Neural cell (in vitro differentiated cells): ENCODE results near the gene IFT122. TPM values are rescaled to one million over a fixed set of nuclear protein-coding genes. Genes with fewer than 3 reads are reported as not detected.

Experiments
- H2AFZ ChIP-seq: fragments of 200-600, 300-800 bp; sonication (generic), shearing (Covaris generic); 2 replicates; pipeline ENCODE4 v1.6.0; 2014; ENCODE audit warnings: low read depth, mild to moderate bottlenecking, antibody characterized with exemption, low read length, moderate library complexity
- H3F3A ChIP-seq: fragments of 200-600 bp; shearing (Covaris generic); 2 replicates; pipeline ENCODE4 v1.6.1; 2016; ENCODE audit warnings: mild to moderate bottlenecking, moderate library complexity, mixed read lengths, antibody characterized with exemption, low read length; ENCODE audit not compliant: insufficient read depth, poor library complexity, severe bottlenecking
- H3K27ac ChIP-seq: fragments of 200-600, 300-800 bp; sonication (generic), shearing (Covaris generic); 2 replicates; pipeline ENCODE4 v1.5.1; 2014; ENCODE audit warnings: mild to moderate bottlenecking, low read length, moderate library complexity
- H3K27me3 ChIP-seq: fragments of 300-800, 200-600 bp; sonication (generic), shearing (Covaris generic); 2 replicates; pipeline ENCODE4 v1.6.0; 2014; ENCODE audit warnings: mild to moderate bottlenecking, low read depth, low read length, moderate library complexity; ENCODE audit not compliant: insufficient read depth
- H3K36me3 ChIP-seq: fragments of 300-800, 200-600 bp; sonication (generic), shearing (Covaris generic); 2 replicates; pipeline ENCODE4 v1.5.1; 2014; ENCODE audit warnings: mild to moderate bottlenecking, antibody characterized with exemption, low read length, moderate library complexity; ENCODE audit not compliant: insufficient read depth
- H3K4me2 ChIP-seq: fragments of 300-800, 200-600 bp; sonication (generic), shearing (Covaris generic); 2 replicates; pipeline ENCODE4 v1.6.0; 2014; ENCODE audit warnings: mild to moderate bottlenecking, low read length
- H3K4me3 ChIP-seq: fragments of 300-800, 200-600 bp; sonication (generic), shearing (Covaris generic); 2 replicates; pipeline ENCODE4 v1.5.1; 2014; ENCODE audit warnings: mild to moderate bottlenecking, low read length, moderate library complexity
- H3K79me2 ChIP-seq: fragments of 200-600 bp; shearing (Covaris generic); replicated peaks from 2 replicates; pipeline ENCODE4 v1.6.0; 2014; ENCODE audit warnings: mild to moderate bottlenecking, low read length, moderate library complexity; ENCODE audit not compliant: insufficient read depth
- H3K9ac ChIP-seq: fragments of 300-800, 200-600 bp; sonication (generic), shearing (Covaris generic); 2 replicates; pipeline ENCODE4 v1.6.1; 2016; ENCODE audit warnings: mild to moderate bottlenecking, low read length, mixed read lengths
- H3K9me2 ChIP-seq: fragments of 200-600 bp; shearing (Covaris generic); 2 replicates; pipeline ENCODE4 v1.6.1; 2016; ENCODE audit warnings: mild to moderate bottlenecking, low read length, mixed read lengths; ENCODE audit not compliant: insufficient read depth
- H3K9me3 ChIP-seq: fragments of 200-600, 300-800 bp; sonication (generic), shearing (Covaris generic); 2 replicates; pipeline ENCODE4 v1.6.1; 2016; ENCODE audit warnings: mild to moderate bottlenecking, mixed run types, low read length, moderate library complexity, mixed read lengths
- H4K20me1 ChIP-seq: fragments of 200-600 bp; shearing (Covaris generic); 2 replicates; pipeline ENCODE4 v1.6.1; 2016; ENCODE audit warnings: mild to moderate bottlenecking, mixed run types; ENCODE audit not compliant: insufficient read depth
- EP300 ChIP-seq: fragments of 450-650 bp; conservative IDR thresholded peaks from 2 replicates; pipeline ENCODE4 v1.6.1; 2014; ENCODE audit warnings: antibody characterized with exemption, mild to moderate bottlenecking, moderate library complexity; ENCODE audit not compliant: poor library complexity, severe bottlenecking
- EZH2 ChIP-seq: fragments of 200-600, 300-800 bp; shearing (Covaris generic), sonication (generic); IDR thresholded peaks from 2 replicates; pipeline ENCODE4 v1.6.1; 2014; ENCODE audit warnings: antibody characterized with exemption, low read length, borderline replicate concordance, mild to moderate bottlenecking; ENCODE audit not compliant: insufficient read depth, poor library complexity, severe bottlenecking
- MXI1 ChIP-seq: fragments of 450-650 bp; conservative IDR thresholded peaks from 2 replicates; pipeline ENCODE4 v1.6.1; 2014; ENCODE audit warnings: antibody characterized with exemption, mild to moderate bottlenecking; ENCODE audit not compliant: poor library complexity, severe bottlenecking
- POLR2AphosphoS5 ChIP-seq: IDR thresholded peaks from 2 replicates; pipeline ENCODE4 v1.6.1; 2012
- RAD21 ChIP-seq: fragments of 450-650 bp; conservative IDR thresholded peaks from 2 replicates; pipeline ENCODE4 v1.6.1; 2014; ENCODE audit warnings: antibody characterized with exemption, mild to moderate bottlenecking, moderate library complexity
- SMC3 ChIP-seq: fragments of 450-650 bp; conservative IDR thresholded peaks from 2 replicates; pipeline ENCODE4 v1.6.1; 2014; ENCODE audit warnings: antibody characterized with exemption, mild to moderate bottlenecking, moderate library complexity; ENCODE audit not compliant: poor library complexity
- TAF1 ChIP-seq: IDR thresholded peaks from 2 replicates; pipeline ENCODE4 v1.6.1; 2012; ENCODE audit warnings: low read depth
- polyA plus RNA-seq: library from polyadenylated mRNA; depleted of rRNA; stranded (reverse); fragments of >200 nt; gene quantifications from 2 replicates; pipeline ENCODE4 v1.2.3, GENCODE V29; 2014
- TF ChIP-seq, protein P1 (sequence below): fragments of 450-650 bp; IDR thresholded peaks from 2 replicates; pipeline ENCODE4 v1.5.1; 2014; ENCODE audit warnings: antibody characterized with exemption, mild to moderate bottlenecking, moderate library complexity; ENCODE audit not compliant: poor library complexity, severe bottlenecking
- TF ChIP-seq, protein P2 (sequence below): IDR thresholded peaks from 2 replicates; pipeline ENCODE4 v1.6.1; 2012; ENCODE audit warnings: borderline replicate concordance

Gene IFT122
- polyA plus RNA-seq, 1 donor from 2014 or later: 28.3 TPM

DNA sequence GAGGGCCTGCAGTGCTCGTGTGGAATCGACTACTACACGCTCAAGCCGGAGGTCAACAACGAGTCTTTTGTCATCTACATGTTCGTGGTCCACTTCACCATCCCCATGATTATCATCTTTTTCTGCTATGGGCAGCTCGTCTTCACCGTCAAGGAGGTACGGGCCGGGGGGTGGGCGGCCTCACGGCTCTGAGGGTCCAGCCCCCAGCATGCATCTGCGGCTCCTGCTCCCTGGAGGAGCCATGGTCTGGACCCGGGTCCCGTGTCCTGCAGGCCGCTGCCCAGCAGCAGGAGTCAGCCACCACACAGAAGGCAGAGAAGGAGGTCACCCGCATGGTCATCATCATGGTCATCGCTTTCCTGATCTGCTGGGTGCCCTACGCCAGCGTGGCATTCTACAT, 92.2 kb downstream of the IFT122 start:
- Histone ChIP-seq H4K20me1 (no peaks in the 10 kb centered on the region), H3K4me3 (no peak overlapping the region), H3K79me2 (no peaks in the 10 kb centered on the region), H3K36me3 (no peaks in the 10 kb centered on the region), H3F3A (no peaks in the 10 kb centered on the region), H2AFZ (no peak overlapping the region), H3K9ac (no peak overlapping the region), H3K27me3 (no peaks in the 10 kb centered on the region), H3K4me2 (no peak overlapping the region), H3K27ac (no peak overlapping the region), H3K9me3 (no peaks in the 10 kb centered on the region), H3K9me2 (no peaks in the 10 kb centered on the region)
- TF ChIP-seq EZH2 (no peak), RAD21 (no peak)

GRCh38 chr3:129533406-129533805, 93.4 kb downstream of the IFT122 start:
- Histone ChIP-seq H3K9me2 (no peaks in the 10 kb centered on the region), H3K9ac (no peak overlapping the region), H3K27ac (no peak overlapping the region)

More at GRCh38 chr3:129533406-129533805, 93.4 kb downstream of the IFT122 start:
- Histone ChIP-seq H3K36me3 (no peaks in the 10 kb centered on the region), H4K20me1 (no peaks in the 10 kb centered on the region), H3K4me3 (no peak overlapping the region), H2AFZ (no peak overlapping the region), H3K27me3 (no peaks in the 10 kb centered on the region), H3K9me3 (no peaks in the 10 kb centered on the region), H3K79me2 (no peaks in the 10 kb centered on the region), H3F3A (no peaks in the 10 kb centered on the region), H3K4me2 (no peak overlapping the region)
- TF ChIP-seq, protein P1, sequence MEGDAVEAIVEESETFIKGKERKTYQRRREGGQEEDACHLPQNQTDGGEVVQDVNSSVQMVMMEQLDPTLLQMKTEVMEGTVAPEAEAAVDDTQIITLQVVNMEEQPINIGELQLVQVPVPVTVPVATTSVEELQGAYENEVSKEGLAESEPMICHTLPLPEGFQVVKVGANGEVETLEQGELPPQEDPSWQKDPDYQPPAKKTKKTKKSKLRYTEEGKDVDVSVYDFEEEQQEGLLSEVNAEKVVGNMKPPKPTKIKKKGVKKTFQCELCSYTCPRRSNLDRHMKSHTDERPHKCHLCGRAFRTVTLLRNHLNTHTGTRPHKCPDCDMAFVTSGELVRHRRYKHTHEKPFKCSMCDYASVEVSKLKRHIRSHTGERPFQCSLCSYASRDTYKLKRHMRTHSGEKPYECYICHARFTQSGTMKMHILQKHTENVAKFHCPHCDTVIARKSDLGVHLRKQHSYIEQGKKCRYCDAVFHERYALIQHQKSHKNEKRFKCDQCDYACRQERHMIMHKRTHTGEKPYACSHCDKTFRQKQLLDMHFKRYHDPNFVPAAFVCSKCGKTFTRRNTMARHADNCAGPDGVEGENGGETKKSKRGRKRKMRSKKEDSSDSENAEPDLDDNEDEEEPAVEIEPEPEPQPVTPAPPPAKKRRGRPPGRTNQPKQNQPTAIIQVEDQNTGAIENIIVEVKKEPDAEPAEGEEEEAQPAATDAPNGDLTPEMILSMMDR: no peak
- TF ChIP-seq TAF1: no peak
- no peak for TF ChIP-seq EP300
- TF ChIP-seq EZH2: no peak
- TF ChIP-seq, protein P2, sequence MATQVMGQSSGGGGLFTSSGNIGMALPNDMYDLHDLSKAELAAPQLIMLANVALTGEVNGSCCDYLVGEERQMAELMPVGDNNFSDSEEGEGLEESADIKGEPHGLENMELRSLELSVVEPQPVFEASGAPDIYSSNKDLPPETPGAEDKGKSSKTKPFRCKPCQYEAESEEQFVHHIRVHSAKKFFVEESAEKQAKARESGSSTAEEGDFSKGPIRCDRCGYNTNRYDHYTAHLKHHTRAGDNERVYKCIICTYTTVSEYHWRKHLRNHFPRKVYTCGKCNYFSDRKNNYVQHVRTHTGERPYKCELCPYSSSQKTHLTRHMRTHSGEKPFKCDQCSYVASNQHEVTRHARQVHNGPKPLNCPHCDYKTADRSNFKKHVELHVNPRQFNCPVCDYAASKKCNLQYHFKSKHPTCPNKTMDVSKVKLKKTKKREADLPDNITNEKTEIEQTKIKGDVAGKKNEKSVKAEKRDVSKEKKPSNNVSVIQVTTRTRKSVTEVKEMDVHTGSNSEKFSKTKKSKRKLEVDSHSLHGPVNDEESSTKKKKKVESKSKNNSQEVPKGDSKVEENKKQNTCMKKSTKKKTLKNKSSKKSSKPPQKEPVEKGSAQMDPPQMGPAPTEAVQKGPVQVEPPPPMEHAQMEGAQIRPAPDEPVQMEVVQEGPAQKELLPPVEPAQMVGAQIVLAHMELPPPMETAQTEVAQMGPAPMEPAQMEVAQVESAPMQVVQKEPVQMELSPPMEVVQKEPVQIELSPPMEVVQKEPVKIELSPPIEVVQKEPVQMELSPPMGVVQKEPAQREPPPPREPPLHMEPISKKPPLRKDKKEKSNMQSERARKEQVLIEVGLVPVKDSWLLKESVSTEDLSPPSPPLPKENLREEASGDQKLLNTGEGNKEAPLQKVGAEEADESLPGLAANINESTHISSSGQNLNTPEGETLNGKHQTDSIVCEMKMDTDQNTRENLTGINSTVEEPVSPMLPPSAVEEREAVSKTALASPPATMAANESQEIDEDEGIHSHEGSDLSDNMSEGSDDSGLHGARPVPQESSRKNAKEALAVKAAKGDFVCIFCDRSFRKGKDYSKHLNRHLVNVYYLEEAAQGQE: no peak
- no peak for TF ChIP-seq SMC3
- no peak for TF ChIP-seq RAD21
- no peak for TF ChIP-seq POLR2AphosphoS5
- TF ChIP-seq MXI1: no peak
